HUES6 (cell line): ENCODE results near the gene EDARADD.

Source experiments
- H3K27ac ChIP-seq: 2 replicates; pipeline ENCODE4 v1.7.0; 2013; ENCODE audit warnings: low read depth, mild to moderate bottlenecking, low read length, inconsistent platforms
- H3K27me3 ChIP-seq: 2 replicates; pipeline ENCODE4 v1.6.1; 2013; ENCODE audit warnings: low read length; ENCODE audit not compliant: control insufficient read depth, insufficient read depth
- H3K36me3 ChIP-seq: 2 replicates; pipeline ENCODE4 v1.6.1; 2013; ENCODE audit warnings: low read length; ENCODE audit not compliant: control insufficient read depth, insufficient read depth
- H3K4me1 ChIP-seq: 2 replicates; pipeline ENCODE4 v1.6.1; 2013; ENCODE audit warnings: low read length; ENCODE audit not compliant: control insufficient read depth, insufficient read depth
- H3K4me3 ChIP-seq: 2 replicates; pipeline ENCODE4 v1.5.1; 2013; ENCODE audit warnings: low read depth, low read length
- H3K9ac ChIP-seq: one replicate; pipeline ENCODE4 v1.6.1; 2013; ENCODE audit warnings: mild to moderate bottlenecking, low read length
- H3K9me3 ChIP-seq: 2 replicates; pipeline ENCODE4 v1.6.1; 2013; ENCODE audit warnings: low read depth, low read length; ENCODE audit not compliant: control insufficient read depth, insufficient read depth

EDARADD gene

GRCh38 chr1:236394879-236395229, 768 bp downstream of the EDARADD start:
- peak overlapping the region; percentile 82 for H3K9ac ChIP-seq
- H3K27ac ChIP-seq, result no peak overlapping the region
- peaks cover 29% of the 10 kb centered on the region for H3K27me3 ChIP-seq
- H3K4me1 ChIP-seq, result peaks cover 22% of the 10 kb centered on the region
- no peaks in the 10 kb centered on the region for H3K9me3 ChIP-seq
- peak overlapping the region; percentile 99 for H3K4me3 ChIP-seq
- H3K36me3 ChIP-seq, result no peaks in the 10 kb centered on the region

DNA sequence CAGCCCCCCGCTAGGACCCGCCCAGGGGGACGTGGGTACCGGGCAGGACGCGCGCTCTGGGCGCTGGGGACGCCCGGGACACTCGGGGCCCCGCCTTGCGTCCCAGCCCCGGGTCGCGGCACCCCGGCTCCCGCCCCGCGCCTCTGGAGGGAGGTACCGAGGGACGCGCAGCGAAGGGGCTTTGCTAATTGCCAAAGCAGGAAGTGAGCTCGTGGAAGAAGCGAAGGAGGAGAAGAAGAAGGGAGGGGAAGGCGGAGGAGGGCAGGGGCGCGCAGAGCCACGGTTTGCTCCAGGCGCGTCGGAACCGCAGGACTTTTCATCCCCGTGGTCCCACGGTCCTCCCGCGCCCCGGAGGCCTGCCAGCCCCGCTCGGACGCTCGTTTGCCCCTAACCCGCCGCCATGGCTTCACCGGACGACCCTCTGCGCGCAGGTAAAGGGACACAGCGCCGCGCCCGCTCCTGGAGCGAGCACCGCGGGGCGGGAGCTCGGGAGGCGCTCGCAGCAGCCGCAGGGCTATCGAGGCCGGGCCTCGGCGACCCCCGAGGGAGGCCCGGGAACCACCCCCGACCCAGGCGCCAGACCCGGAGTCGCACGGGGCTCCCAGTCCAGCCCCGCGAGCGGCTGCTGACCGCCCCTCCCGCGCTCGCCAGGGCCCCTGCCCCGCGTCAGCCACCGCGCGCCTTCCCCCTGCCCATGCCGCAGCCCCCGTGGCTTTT, 1.3 kb downstream of the EDARADD start:
- Histone ChIP-seq H3K27ac (no peak overlapping the region), H3K9me3 (no peaks in the 10 kb centered on the region), H3K27me3 (peaks cover 29% of the 10 kb centered on the region), H3K4me1 (peaks cover 27% of the 10 kb centered on the region), H3K4me3 (peak overlapping the region; percentile 99), H3K36me3 (no peaks in the 10 kb centered on the region), H3K9ac (peak overlapping the region; percentile 82)

GRCh38 chr1:236395947-236396664, 2.0 kb downstream of the EDARADD start:
- Histone ChIP-seq H3K4me1 (peaks cover 27% of the 10 kb centered on the region), H3K36me3 (no peaks in the 10 kb centered on the region), H3K27me3 (peaks cover 29% of the 10 kb centered on the region), H3K9ac (peak overlapping the region; percentile 82), H3K4me3 (peak overlapping the region; percentile 99), H3K9me3 (no peaks in the 10 kb centered on the region), H3K27ac (no peak overlapping the region)

- H3K4me1 ChIP-seq, result peaks cover 27% of the 10 kb centered on the region
- no peak overlapping the region for H3K27ac ChIP-seq
Measured at GRCh38 chr1:236396665-236397043, 2.6 kb downstream of the EDARADD start.

GRCh38 chr1:236397173-236397759, 3.2 kb downstream of the EDARADD start:
- no peak overlapping the region for H3K4me3 ChIP-seq
- no peaks in the 10 kb centered on the region for H3K36me3 ChIP-seq
- no peak overlapping the region for H3K27ac ChIP-seq
- no peak overlapping the region for H3K9ac ChIP-seq
- no peaks in the 10 kb centered on the region for H3K9me3 ChIP-seq
- peaks cover 27% of the 10 kb centered on the region for H3K4me1 ChIP-seq
- peaks cover 29% of the 10 kb centered on the region for H3K27me3 ChIP-seq

More at GRCh38 chr1:236396665-236397043, 2.6 kb downstream of the EDARADD start:
- no peaks in the 10 kb centered on the region for H3K9me3 ChIP-seq
- H3K4me3 ChIP-seq, result peak overlapping the region; percentile 99; the same call in 1 of the 2 replicates
- H3K36me3 ChIP-seq, result no peaks in the 10 kb centered on the region
- H3K9ac ChIP-seq, result no peak overlapping the region
- H3K27me3 ChIP-seq, result peaks cover 29% of the 10 kb centered on the region

GRCh38 chr1:236398538-236398937, 4.5 kb downstream of the EDARADD start:
- no peak overlapping the region for H3K4me3 ChIP-seq
- peaks cover 27% of the 10 kb centered on the region for H3K4me1 ChIP-seq
- no peak overlapping the region for H3K9ac ChIP-seq
- H3K9me3 ChIP-seq, result no peaks in the 10 kb centered on the region
- H3K27ac ChIP-seq, result no peak overlapping the region
- H3K27me3 ChIP-seq, result peaks cover 29% of the 10 kb centered on the region
- no peaks in the 10 kb centered on the region for H3K36me3 ChIP-seq

DNA sequence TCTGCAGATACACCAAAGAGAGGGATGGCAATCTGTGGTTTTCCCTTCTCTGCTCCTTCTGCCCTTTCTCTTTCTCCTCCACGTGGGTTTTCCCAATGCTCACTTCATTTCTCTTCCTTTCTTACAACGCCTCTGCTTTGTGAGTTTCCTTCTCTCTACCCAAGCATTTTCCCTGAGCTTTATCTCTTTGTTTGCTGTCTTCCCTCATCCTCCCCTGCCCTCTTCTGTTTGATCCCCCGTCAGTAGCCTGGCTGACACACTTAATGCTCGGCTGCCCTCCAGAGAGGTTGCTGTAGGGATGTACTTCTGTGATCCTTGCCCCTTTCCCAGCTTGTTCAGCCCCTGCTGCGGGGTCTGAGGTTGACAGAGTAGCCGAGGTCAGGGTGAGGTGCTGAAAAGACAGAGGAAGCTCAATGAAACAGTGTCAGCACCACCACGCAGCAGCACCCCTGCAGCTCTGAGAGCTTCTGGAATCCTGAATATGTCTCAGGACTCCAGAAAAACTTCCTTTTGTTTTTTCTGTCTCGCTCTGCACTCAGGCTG, 6.0 kb downstream of the EDARADD start:
- Histone ChIP-seq H3K36me3 (no peaks in the 10 kb centered on the region), H3K27ac (no peak overlapping the region), H3K27me3 (peaks cover 14% of the 10 kb centered on the region), H3K9ac (no peak overlapping the region), H3K9me3 (no peaks in the 10 kb centered on the region), H3K4me1 (peaks cover 30% of the 10 kb centered on the region), H3K4me3 (no peak overlapping the region)

DNA sequence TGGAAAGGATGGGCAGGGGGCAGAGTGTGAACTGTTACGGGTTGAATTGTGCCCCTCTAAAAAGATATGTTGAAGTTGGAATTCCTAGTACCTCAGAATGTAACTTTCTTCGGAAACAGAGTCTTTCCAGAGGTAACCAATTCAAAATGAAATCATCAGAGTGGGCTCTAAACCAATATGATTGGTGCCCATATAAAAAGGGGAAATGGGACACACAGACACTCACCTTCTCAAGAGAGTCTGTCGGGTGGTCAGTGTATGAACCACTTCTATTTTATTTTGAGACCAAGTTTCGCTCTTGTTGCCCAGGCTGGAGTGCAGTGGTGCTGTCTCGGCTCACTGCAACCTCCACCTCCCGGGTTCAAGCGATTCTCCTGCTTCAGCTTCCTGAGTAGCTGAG, 7.6 kb downstream of the EDARADD start:
- H3K27ac ChIP-seq, result no peak overlapping the region
- no peaks in the 10 kb centered on the region for H3K9me3 ChIP-seq
- H3K27me3 ChIP-seq, result peaks cover 4% of the 10 kb centered on the region; the same call in 1 of the 2 replicates
- no peaks in the 10 kb centered on the region for H3K36me3 ChIP-seq
- no peak overlapping the region for H3K9ac ChIP-seq
- peaks cover 23% of the 10 kb centered on the region for H3K4me1 ChIP-seq
- no peak overlapping the region for H3K4me3 ChIP-seq

GRCh38 chr1:236403905-236404696, 10.0 kb downstream of the EDARADD start:
- Histone ChIP-seq H3K36me3 (no peaks in the 10 kb centered on the region), H3K27ac (no peak overlapping the region), H3K4me1 (peaks cover 16% of the 10 kb centered on the region), H3K4me3 (no peak overlapping the region), H3K9me3 (no peaks in the 10 kb centered on the region), H3K27me3 (no peaks in the 10 kb centered on the region), H3K9ac (no peak overlapping the region)

- Histone ChIP-seq H3K9ac (no peak overlapping the region), H3K9me3 (no peaks in the 10 kb centered on the region), H3K4me3 (no peak overlapping the region), H3K36me3 (no peaks in the 10 kb centered on the region), H3K4me1 (peaks cover 5% of the 10 kb centered on the region; the same call in 1 of the 2 replicates), H3K27ac (no peak overlapping the region), H3K27me3 (no peaks in the 10 kb centered on the region)
Measured at GRCh38 chr1:236407059-236407458, 13.0 kb downstream of the EDARADD start.
